Body of pancreas (tissue), 4 donors: Measurements from ENCODE around the gene WDR82.
"Not testable (repeated sequence)": the region's sequence is repeated elsewhere in the genome, so short reads cannot be mapped to it uniquely, and the experiment has no call there.

Experiments
- CTCF ChIP-seq, 7 experiments: fragments of 450-650 bp in 4 of 7; fragments of 200-600 bp in 3 of 7; sonication (generic) in 3 of 7; IDR thresholded peaks; one replicate each; pipeline ENCODE4 v1.5.1; 2016 to 2019; ENCODE audit warnings: antibody characterized with exemption in 7 of 7
- POLR2A ChIP-seq, 3 donors: fragments of 450-650 bp; IDR thresholded peaks; one replicate each; pipeline ENCODE4 v1.6.1; 2016; ENCODE audit warnings: antibody characterized with exemption in 3 of 3, mild to moderate bottlenecking in 2 of 3

- not testable (repeated sequence) for TF ChIP-seq CTCF, POLR2A (IDR thresholded peaks at IDR 0.05)
These were observed 6.3 kb downstream of the WDR82 start for GRCh38 chr3:52272172-52272571.
